NAMALWA (cell line): Measurements from ENCODE around the gene TRMT112.

ENCODE experiments used
- DNase-seq: peaks from one replicate; pipeline ENCODE4 v3.0.0-alpha.2; 2015; ENCODE audit warnings: low spot score

The TRMT112 gene

GRCh38 chr11:64269540-64270220 is 47.7 kb downstream of the TRMT112 start:
- peak; percentile 99 for DNase-seq

GRCh38 chr11:64268893-64269539 is 48.3 kb downstream of the TRMT112 start:
- DNase-seq: peak; percentile 50

- DNase-seq: no peak
Observed at GRCh38 chr11:64268025-64268892, 49.1 kb downstream of the TRMT112 start.

- DNase-seq: no peak
Observed at GRCh38 chr11:64267207-64267945, 50.0 kb downstream of the TRMT112 start.
